ENCODE results near the gene CBLB.

The CBLB gene

DNA sequence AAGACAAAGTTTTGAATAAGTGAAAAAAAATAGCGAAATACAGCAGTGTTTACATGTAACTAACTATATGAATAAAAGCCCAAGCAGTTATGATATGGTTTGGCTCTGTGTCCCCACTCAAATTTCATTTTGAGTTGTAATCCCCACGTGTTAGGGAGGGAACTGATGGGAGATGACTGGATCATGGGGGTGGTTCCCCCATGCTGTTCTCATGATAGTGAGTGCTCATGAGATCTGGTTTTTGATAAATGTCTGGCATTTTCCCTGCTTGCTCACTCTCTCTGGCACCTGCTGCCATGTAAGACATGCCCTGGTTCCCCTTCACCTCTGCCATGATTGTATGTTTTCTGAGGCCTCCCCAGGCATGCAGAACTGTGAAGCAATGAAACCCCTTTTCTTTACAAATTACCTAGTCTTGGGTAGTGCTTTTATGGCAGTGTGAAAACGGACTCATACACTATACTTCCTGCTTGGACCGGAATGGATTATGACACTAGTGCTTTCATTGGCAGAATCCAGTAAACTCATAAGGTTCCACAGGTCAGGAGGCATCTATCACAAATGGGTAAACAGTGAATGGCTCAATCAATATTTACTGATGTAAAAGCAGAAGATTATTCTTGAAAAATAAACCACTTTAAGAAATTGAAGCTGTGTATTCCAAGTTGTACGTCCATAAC, 192.1 kb downstream of the CBLB start:
- H3K9me3 Mint-ChIP-seq: no peaks in the 10 kb centered on the region
- H3K27me3 Mint-ChIP-seq (ENCODE audit: low read depth): no peaks in the 10 kb centered on the region
- H3K27ac Mint-ChIP-seq: peak overlapping the region in 1 of 3 experiments; percentile 21
- H3K36me3 Mint-ChIP-seq (ENCODE audit: low read depth): peaks cover 71% of the 10 kb centered on the region
- peaks cover 4% of the 10 kb centered on the region for H3K4me1 Mint-ChIP-seq
- TF ChIP-seq, protein P1, sequence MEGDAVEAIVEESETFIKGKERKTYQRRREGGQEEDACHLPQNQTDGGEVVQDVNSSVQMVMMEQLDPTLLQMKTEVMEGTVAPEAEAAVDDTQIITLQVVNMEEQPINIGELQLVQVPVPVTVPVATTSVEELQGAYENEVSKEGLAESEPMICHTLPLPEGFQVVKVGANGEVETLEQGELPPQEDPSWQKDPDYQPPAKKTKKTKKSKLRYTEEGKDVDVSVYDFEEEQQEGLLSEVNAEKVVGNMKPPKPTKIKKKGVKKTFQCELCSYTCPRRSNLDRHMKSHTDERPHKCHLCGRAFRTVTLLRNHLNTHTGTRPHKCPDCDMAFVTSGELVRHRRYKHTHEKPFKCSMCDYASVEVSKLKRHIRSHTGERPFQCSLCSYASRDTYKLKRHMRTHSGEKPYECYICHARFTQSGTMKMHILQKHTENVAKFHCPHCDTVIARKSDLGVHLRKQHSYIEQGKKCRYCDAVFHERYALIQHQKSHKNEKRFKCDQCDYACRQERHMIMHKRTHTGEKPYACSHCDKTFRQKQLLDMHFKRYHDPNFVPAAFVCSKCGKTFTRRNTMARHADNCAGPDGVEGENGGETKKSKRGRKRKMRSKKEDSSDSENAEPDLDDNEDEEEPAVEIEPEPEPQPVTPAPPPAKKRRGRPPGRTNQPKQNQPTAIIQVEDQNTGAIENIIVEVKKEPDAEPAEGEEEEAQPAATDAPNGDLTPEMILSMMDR (IDR thresholded peaks at IDR 0.05; ENCODE audit: unreplicated experiment in 3 of 3): no peak
- no peak overlapping the region for H3K4me3 Mint-ChIP-seq

DNA sequence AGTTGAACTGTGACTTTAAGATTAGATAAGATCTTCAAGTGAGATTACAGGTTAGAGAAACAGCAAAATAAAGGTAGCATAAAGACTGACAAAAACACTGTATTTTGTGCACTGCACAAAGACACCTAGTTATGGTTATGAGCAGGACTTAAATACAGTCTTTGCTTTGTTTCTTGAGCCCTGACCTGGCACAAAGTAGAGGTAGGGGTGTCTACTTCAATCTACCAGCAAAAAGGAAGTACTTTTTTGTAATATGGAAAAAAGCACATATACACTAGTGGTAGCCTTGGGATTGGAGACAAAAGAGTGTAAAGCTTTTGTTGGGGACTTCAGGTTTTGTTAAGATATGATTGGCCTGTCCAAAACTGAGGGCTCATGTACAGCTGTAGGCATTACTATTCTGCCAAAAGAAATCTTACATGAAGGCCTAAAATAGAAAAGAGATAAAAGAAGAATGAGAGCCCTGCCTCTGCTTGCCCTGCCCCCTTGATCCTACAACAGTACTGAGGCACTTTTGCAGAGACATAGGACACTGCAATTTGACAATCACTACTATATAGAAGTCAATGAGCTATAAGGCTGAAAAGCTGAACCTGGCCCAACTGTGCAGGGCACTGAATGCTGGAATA, 194.3 kb downstream of the CBLB start:
- H3K4me3 Mint-ChIP-seq: no peak overlapping the region
- H3K27ac Mint-ChIP-seq: no peak overlapping the region
- peaks cover 4% of the 10 kb centered on the region for H3K4me1 Mint-ChIP-seq
- H3K9me3 Mint-ChIP-seq: no peaks in the 10 kb centered on the region
- H3K36me3 Mint-ChIP-seq (ENCODE audit: low read depth): peaks cover 63% of the 10 kb centered on the region
- no peaks in the 10 kb centered on the region for H3K27me3 Mint-ChIP-seq (ENCODE audit: low read depth)
- TF ChIP-seq, protein P1 (IDR thresholded peaks at IDR 0.05; ENCODE audit: unreplicated experiment in 3 of 3): no peak

DNA sequence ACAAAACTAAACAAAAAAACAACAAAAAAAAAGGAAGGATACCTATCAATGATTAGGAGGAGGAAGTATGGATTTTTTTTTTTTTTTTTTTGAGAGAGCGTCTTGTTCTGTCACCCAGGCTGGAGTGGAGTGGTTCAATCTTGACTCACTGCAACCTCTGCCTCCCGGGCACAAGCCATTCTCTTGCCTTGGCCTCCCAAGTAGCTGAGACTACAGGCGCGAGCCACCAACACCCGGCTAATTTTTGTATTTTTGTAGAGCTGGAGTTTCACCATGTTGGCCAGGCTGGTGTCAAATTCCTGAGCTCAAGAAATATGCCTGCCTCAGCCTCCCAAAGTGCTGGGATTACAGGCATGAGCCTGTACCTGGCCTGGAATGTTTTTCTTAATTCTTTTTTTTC, 195.8 kb downstream of the CBLB start:
- Mint-ChIP-seq H3K9me3 (no peaks in the 10 kb centered on the region), H3K27ac (no peak overlapping the region), H3K36me3 (ENCODE audit: low read depth) (peaks cover 66% of the 10 kb centered on the region), H3K4me3 (no peak overlapping the region), H3K4me1 (peaks cover 4% of the 10 kb centered on the region), H3K27me3 (ENCODE audit: low read depth) (no peaks in the 10 kb centered on the region)
- TF ChIP-seq, protein P1 (IDR thresholded peaks at IDR 0.05; ENCODE audit: unreplicated experiment in 3 of 3): no peak

DNA sequence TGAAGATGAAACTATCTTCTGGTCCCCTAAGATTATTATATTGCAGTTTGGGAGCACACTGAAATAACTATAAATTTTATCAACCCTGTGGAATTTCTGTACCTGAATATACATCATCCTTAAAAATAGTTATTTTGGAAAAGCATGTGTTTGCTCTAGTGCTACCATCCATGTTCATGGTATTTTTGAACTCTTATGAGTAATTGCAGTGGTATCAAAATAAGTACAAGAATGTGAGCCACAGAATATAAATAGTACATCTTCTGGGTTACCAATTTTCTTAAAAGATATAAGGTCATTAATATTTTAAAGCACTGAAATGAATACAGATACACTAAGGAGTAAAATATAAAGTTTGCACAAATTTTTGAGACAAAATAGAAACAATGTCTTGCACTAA, 206.5 kb downstream of the CBLB start:
- TF ChIP-seq, protein P1 (IDR thresholded peaks at IDR 0.05; ENCODE audit: unreplicated experiment in 3 of 3): no peak
- Mint-ChIP-seq H3K9me3 (no peaks in the 10 kb centered on the region), H3K27ac (peak overlapping the region in 2 of 3 experiments; percentile 24 to 65), H3K4me1 (peaks cover 18% of the 10 kb centered on the region), H3K4me3 (no peak overlapping the region), H3K27me3 (ENCODE audit: low read depth) (no peaks in the 10 kb centered on the region), H3K36me3 (ENCODE audit: low read depth) (peaks cover 65% of the 10 kb centered on the region)

DNA sequence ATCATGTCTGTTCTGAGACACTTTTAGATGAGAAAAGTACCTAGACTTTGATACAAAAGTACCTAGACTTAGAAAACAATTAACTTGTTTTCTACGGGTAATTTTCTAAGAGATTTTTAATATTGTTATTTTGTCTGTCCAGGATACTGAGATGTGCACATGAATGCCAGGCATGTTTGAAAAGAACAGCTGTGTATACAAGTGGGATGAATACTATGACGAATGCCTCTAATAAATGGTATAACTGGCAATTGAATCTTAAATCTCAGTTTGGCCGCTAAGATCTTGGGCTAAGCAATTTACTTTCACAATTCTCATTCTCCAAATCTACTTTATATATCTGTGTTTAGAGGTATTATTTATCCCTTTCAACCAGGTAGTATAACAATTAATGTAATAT, 207.4 kb downstream of the CBLB start:
- TF ChIP-seq, protein P1 (IDR thresholded peaks at IDR 0.05; ENCODE audit: unreplicated experiment in 3 of 3): no peak
- H3K27ac Mint-ChIP-seq: peak overlapping the region in 2 of 3 experiments; percentile 24 to 65
- H3K4me3 Mint-ChIP-seq: no peak overlapping the region
- H3K36me3 Mint-ChIP-seq (ENCODE audit: low read depth): peaks cover 63% of the 10 kb centered on the region
- peaks cover 18% of the 10 kb centered on the region for H3K4me1 Mint-ChIP-seq
- no peaks in the 10 kb centered on the region for H3K27me3 Mint-ChIP-seq (ENCODE audit: low read depth)
- no peaks in the 10 kb centered on the region for H3K9me3 Mint-ChIP-seq
